Heart left ventricle (tissue), 16 donors: Measurements from ENCODE around the gene PER3. TPM values are rescaled to one million over a fixed set of nuclear protein-coding genes. Genes with fewer than 3 reads are reported as not detected.

Experiments used
- ATAC-seq, 4 donors: fragments of 200-7000 bp; cut with Tn5 transposase; one replicate each; pipeline ENCODE4 v1.9.1; 2020 to 2022; ENCODE audit warnings: moderate library complexity in 4 of 4, mild to moderate bottlenecking in 3 of 4, moderate number of reproducible peaks in 1 of 4
- DNase-seq, 5 donors: peaks; one replicate each; pipeline ENCODE4 v3.0.0-alpha.2; 2020
- H3K27ac ChIP-seq, 12 donors: fragments of 200-600 bp; sonication (generic) in 4 of 12; one replicate each; pipeline versions ENCODE4 v1.5.0 to v1.8.0; 2016 to 2022; ENCODE audit warnings: mild to moderate bottlenecking in 2 of 12
- H3K27me3 ChIP-seq, 9 donors: fragments of 200-600 bp; sonication (generic) in 2 of 9; one replicate each; pipeline versions ENCODE4 v1.5.1 to v1.8.0; 2016 to 2022; ENCODE audit warnings: mild to moderate bottlenecking in 3 of 9
- H3K36me3 ChIP-seq, 9 donors: fragments of 200-600 bp; sonication (generic) in 2 of 9; one replicate each; pipeline versions ENCODE4 v1.5.0 to v1.8.0; 2018 to 2022; ENCODE audit warnings: mild to moderate bottlenecking in 2 of 9
- H3K4me1 ChIP-seq, 12 donors: fragments of 200-600 bp; sonication (generic) in 4 of 12; one replicate each; pipeline versions ENCODE4 v1.5.0 to v1.8.0; 2016 to 2022; ENCODE audit warnings: mild to moderate bottlenecking in 3 of 12
- H3K4me3 ChIP-seq, 12 donors: fragments of 200-600 bp; sonication (generic) in 4 of 12; one replicate each; pipeline versions ENCODE4 v1.5.0 to v1.8.0; 2017 to 2022; ENCODE audit warnings: mild to moderate bottlenecking in 9 of 12, moderate library complexity in 4 of 12
- H3K9me3 ChIP-seq, 12 donors: fragments of 200-600 bp; sonication (generic) in 4 of 12; one replicate each; pipeline versions ENCODE4 v1.5.0 to v1.8.0; 2016 to 2022; ENCODE audit warnings: mild to moderate bottlenecking in 1 of 12
- CTCF ChIP-seq, 12 donors: fragments of 200-600 bp; sonication (generic) in 4 of 12; IDR thresholded peaks; one replicate each; pipeline versions ENCODE4 v1.5.0 to v1.8.0; 2018 to 2022; ENCODE audit warnings: antibody characterized with exemption in 12 of 12, mild to moderate bottlenecking in 5 of 12
- POLR2A ChIP-seq, 2 donors: fragments of 450-650 bp; IDR thresholded peaks; one replicate each; pipeline ENCODE4 v1.6.1; 2017; ENCODE audit warnings: antibody characterized with exemption in 2 of 2, mild to moderate bottlenecking in 2 of 2, moderate library complexity in 2 of 2
- WGBS, 4 donors: extraction: QIAGEN DNeasy Blood & Tissue Kit in 2 of 4; methylation state at CpG; one replicate each; pipeline versions ENCODE4 v1.1.5 to v1.1.7; 2013 to 2018; 5-methylcytosine and 5-hydroxymethylcytosine counted together
- intact Hi-C, 10 donors: fragments of 100-400 bp; cut with DNase I; formaldehyde crosslinking; loops; one replicate each; pipeline versions ENCODE4 v1.11.1 to v1.14.2; 2022
- polyA plus RNA-seq, 2 donors: library from polyadenylated mRNA; stranded (reverse); fragments of 200-250 nt; gene quantifications; one replicate each; pipeline ENCODE4 v1.2.3, GENCODE V29; 2013
- total RNA-seq, 9 donors: library from RNA; depleted of rRNA in 2 of 9; stranded (reverse); fragments of >200 nt in 2 of 9; fragmentation: NEBNext Ultra II Directional in 3 of 9; extraction: Animal tissue kit (Norgen Biotek cat#: 25700) in 3 of 9; gene quantifications; one replicate each; pipeline versions ENCODE4 v1.1.0 to v1.2.4, GENCODE V29; 2016 to 2023
- donor health status: ischemic (EF 13 %, LVEDD 7.1; RV severe dilation, severe dysfunction).
- donor health status: healthy with polysubstance abuse.
- donor health status: DM: no; HTN: yes; CAD: no.
- donor health status: DM: no; HTN: no; CAD: no.
- donor health status: ischemic (EF 25% LVEDD 6.9; RV normal size, moderate dysfunction).
- donor health status: ischemic (EF 25% LVEDD 5.7; RV mildly dilated, moderate dysfunction).
- donor health status: healthy.
- donor health status: DM: yes; HTN: yes; CAD: no.
- donor health status: ischemic (EF 35%, LVEDD 5.7; RV mildly dilated, moderate dysfunction).
- donor health status: nonischemic (EF 11% LVEDD 7.7; RV severe dilation, severe dysfunction).
- donor health status: DM: yes; HTN: yes; CAD: no.
- donor health status: PGD.
- donor health status: ischemic (EF 29% LVEDD 5.4; RV normal size, mild dysfunction).
- donor health status: nonischemic (EF 23%, LVEDD 6.1; RV moderate dilation, normal function).

Gene PER3
- total and polyA plus RNA-seq, 11 donors: 3.3 to 46.6 (median 16.0) TPM

GRCh38 chr1:7777591-7777990, 6.5 kb upstream of the PER3 start:
- intact Hi-C loops: no loop called here
- Histone ChIP-seq H3K27ac (no peak overlapping the region), H3K27me3 (no peaks in the 10 kb centered on the region), H3K36me3 (peaks cover 0 to 86% (median 70%) of the 10 kb centered on the region in 9 donors), H3K9me3 (no peaks in the 10 kb centered on the region), H3K4me3 (no peak overlapping the region), H3K4me1 (peaks cover 0 to 34% (median 5%) of the 10 kb centered on the region in 12 donors)
- WGBS, 4 donors: 85 to 94% (median 87%) methylated on average over 3 of the region's 3 CpGs
- TF ChIP-seq POLR2A (IDR thresholded peaks at IDR 0.05) (no peak), CTCF (IDR thresholded peaks at IDR 0.05) (no peak)
- ATAC-seq (no peak), DNase-seq (no peak)

GRCh38 chr1:7778133-7778628, 5.9 kb upstream of the PER3 start:
- H3K27me3 ChIP-seq: no peaks in the 10 kb centered on the region
- 96 to 98% (median 96%) methylated on average over 4 of the region's 4 CpGs for WGBS, 4 donors

GRCh38 chr1:7780976-7781375, 3.1 kb upstream of the PER3 start:
- H3K36me3 ChIP-seq: peaks cover 0 to 64% (median 52%) of the 10 kb centered on the region in 9 donors
- 87 to 97% (median 96%) methylated on average over 9 of the region's 9 CpGs for WGBS, 4 donors
- H3K27me3 ChIP-seq: no peaks in the 10 kb centered on the region
- no peak for TF ChIP-seq CTCF (IDR thresholded peaks at IDR 0.05)
- TF ChIP-seq POLR2A (IDR thresholded peaks at IDR 0.05): no peak
- H3K4me1 ChIP-seq: peaks cover 0 to 38% (median 16%) of the 10 kb centered on the region in 12 donors
- H3K27ac ChIP-seq: no peak overlapping the region
- ATAC-seq (no peak), DNase-seq (no peak)
- intact Hi-C loops: no loop called here
- no peaks in the 10 kb centered on the region for H3K9me3 ChIP-seq
- H3K4me3 ChIP-seq: no peak overlapping the region

More at GRCh38 chr1:7778133-7778628, 5.9 kb upstream of the PER3 start:
- Histone ChIP-seq H3K9me3 (no peaks in the 10 kb centered on the region), H3K36me3 (peaks cover 0 to 82% (median 65%) of the 10 kb centered on the region in 9 donors), H3K4me1 (peaks cover 0 to 34% (median 6%) of the 10 kb centered on the region in 12 donors), H3K27ac (no peak overlapping the region), H3K4me3 (no peak overlapping the region)
- no peak for ATAC-seq
- intact Hi-C loops: no loop called here
- no peak for DNase-seq
- TF ChIP-seq POLR2A (IDR thresholded peaks at IDR 0.05) (no peak), CTCF (IDR thresholded peaks at IDR 0.05) (no peak)

GRCh38 chr1:7781501-7781900, 2.6 kb upstream of the PER3 start:
- intact Hi-C loops: no loop called here
- Histone ChIP-seq H3K27me3 (no peaks in the 10 kb centered on the region), H3K4me3 (no peak overlapping the region), H3K9me3 (no peaks in the 10 kb centered on the region), H3K27ac (no peak overlapping the region), H3K36me3 (peaks cover 0 to 64% (median 47%) of the 10 kb centered on the region in 9 donors), H3K4me1 (peaks cover 0 to 42% (median 20%) of the 10 kb centered on the region in 12 donors)
- no peak for ATAC-seq
- TF ChIP-seq CTCF (IDR thresholded peaks at IDR 0.05) (no peak), POLR2A (IDR thresholded peaks at IDR 0.05) (no peak)
- no peak for DNase-seq
- WGBS, 4 donors: 74 to 85% (median 79%) methylated on average over 7 of the region's 7 CpGs
